ENCODE measurements around the gene ERAP2. TPM values are rescaled to one million over a fixed set of nuclear protein-coding genes. Genes with fewer than 3 reads are reported as not detected.
"Not testable (repeated sequence)": the region's sequence is repeated elsewhere in the genome, so short reads cannot be mapped to it uniquely, and the experiment has no call there.

The ERAP2 gene
- total RNA-seq, 1 donor from 2014 or later: 10.9 TPM

DNA sequence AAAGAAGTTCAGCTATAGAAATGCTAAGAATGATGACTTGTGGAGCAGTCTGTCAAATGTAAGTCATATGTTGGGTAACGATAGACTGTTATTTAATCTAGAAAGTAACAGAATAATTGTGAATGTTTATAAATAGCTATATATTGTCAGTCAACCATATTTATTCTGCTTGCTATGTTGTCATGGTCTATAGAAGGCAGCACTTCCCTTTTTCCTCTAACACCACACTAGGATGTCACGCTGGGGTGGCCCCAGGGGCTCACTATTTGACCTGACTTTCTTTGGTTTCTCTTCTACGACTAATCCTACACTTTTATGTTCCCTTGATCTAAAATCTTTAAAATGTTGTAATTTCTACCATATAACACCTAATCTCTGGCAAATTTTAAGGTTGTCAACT lies 20.5 kb downstream of the ERAP2 start:
- no peak for DNase-seq

DNA sequence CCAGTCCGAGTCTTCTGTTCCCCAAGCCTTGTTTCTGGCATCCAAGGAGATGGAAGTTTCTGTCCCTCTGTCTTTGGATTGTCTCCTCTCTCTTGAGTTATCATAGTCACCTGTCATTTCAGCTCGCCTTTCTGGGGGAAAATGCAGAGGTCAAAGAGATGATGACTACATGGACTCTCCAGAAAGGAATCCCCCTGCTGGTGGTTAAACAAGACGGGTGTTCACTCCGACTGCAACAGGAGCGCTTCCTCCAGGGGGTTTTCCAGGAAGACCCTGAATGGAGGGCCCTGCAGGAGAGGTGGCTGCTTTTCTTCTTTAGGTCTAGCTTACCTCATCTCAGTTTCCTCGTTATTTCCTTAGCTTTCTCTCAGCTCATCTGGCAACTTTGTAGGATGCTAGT lies 25.1 kb downstream of the ERAP2 start:
- DNase-seq: no peak

DNA sequence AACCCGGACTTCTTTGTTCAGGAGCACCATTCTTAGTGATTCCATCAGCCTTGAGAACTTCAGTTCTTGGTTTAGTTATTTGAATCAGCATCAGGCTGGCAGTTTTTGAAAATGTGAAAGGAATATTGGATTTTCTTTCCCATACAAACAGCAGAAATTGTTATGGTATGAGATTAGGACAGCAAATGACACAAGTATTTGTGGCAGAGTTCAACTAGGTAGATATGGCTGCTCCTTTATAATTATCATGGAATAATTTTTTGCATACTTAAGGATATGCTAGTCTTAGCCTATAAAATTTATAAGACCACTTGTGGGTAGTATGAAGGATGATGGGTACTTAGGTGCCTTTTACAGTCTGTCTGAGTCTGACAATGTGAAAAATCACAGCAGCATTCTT lies 25.5 kb downstream of the ERAP2 start:
- no peak for DNase-seq

GRCh38 chr5:96902876-96903275 lies 26.6 kb downstream of the ERAP2 start:
- DNase-seq: no peak

GRCh38 chr5:96903300-96903699 lies 27.0 kb downstream of the ERAP2 start:
- no peak for DNase-seq

- DNase-seq: no peak
Observed at GRCh38 chr5:96904054-96904931, 28.0 kb downstream of the ERAP2 start.

- no peak for DNase-seq
Observed at GRCh38 chr5:96905864-96906263, 29.6 kb downstream of the ERAP2 start.

DNA sequence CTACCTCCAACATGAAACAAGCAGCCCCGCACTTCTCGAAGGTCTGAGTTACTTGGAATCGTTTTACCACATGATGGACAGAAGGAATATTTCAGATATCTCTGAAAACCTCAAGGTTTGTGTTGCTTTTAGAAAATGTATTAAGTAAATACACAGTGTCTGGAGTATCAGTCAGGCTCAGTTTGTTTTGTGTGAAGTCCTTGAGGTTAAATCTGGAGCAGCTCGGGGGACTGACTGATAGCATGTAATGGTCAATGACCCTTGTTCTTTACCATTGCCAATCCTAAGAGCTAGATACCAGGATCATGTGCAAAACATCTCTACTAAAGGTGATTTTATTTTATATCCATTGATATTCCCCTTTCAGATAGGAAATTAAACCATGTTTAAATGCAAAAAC lies 32.7 kb downstream of the ERAP2 start:
- no peak for DNase-seq

DNA sequence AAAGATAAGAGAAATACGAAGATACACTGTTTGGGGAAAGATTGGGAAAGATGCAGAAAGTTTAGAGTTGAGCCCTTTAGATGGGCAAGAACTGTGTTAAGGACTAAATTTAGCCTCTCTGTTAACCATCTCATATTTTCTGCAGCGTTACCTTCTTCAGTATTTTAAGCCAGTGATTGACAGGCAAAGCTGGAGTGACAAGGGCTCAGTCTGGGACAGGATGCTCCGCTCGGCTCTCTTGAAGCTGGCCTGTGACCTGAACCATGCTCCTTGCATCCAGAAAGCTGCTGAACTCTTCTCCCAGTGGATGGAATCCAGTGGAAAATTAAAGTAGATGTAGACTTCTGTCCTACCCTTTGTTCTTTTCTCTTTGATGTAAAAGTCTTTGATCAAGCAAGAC lies 33.1 kb downstream of the ERAP2 start:
- no peak for DNase-seq

DNA sequence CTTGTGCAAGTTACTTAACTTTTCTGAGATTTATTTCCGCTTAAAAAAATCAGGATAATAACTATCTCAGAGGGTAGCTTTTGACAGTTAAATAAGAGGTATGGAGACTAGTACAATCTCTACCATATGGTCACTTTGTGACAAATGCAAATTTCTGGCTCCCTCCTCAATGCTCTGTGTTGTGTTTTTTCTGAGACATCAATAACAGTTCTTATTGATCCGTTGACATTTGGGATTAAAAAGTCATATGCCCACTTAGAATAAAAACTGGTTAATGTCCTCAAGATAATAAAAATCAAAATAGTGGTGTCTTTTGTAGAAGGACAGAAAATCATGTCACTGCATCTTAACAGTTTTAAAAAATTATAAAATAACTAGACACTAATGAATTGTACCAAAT lies 34.8 kb downstream of the ERAP2 start:
- DNase-seq: no peak

DNA sequence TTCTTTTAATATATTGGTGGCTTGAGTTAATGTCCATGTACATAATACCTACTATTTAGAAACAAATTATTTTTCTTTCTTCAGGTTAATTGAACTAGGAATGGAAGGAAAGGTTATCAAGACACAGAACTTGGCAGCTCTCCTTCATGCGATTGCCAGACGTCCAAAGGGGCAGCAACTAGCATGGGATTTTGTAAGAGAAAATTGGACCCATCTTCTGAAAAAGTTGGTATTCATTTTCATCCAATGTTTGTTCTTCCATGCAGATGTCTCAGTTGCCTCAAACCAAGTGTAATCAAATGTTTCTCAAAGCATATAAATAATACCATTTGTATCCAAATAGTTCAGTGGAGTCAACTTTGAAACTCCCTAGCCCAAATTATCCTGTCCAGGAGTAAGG lies 36.9 kb downstream of the ERAP2 start:
- DNase-seq: no peak

DNA sequence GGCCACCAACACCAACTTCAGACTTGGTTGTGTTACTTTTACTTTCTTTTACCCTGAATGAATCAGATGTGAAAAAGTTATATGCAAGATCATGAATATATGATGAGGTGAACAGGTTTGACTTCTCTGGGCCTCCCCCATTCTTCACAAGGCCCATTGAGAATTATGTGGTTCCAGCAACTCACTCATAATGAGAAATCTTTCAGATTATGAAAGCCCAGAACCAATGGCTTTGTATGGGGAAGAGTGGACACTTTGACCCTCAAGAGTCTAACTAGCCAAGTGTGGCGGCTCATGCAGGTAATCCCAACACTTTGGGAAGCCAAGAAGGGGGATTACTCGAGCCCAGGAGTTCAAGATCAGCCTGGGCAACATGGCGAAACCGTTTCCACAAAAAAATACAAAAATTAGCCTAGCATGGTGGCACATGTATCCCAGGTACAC lies 43.5 kb downstream of the ERAP2 start:
- DNase-seq: no peak

DNA sequence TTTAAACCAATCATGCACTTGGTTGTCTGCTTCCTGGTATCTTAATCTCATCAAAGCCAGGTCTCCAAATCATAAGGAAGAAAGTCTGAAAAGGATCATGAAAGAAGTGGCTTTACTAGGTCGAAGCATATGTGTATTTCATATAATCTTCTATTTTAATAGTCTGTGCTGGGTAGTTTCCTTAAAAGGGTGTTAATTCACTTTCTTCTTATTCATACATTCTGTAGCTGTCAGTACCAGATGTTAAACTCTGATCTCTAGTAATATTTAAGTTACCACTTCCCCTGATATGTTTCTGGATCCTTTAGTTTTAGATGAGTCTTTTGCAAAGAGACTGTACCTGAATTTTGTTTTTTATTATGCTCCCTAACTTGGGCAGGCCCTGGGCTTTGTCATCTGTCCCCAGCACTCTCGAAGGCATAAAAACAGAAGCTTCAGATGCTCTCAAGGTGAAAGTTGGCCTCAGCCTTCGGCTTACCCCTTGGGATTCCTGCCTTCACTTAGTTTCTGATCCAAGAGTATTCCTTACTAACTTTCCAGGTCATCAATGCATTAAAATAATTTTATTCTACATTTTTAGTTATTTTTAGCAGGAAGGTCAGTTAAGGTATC lies 44.5 kb downstream of the ERAP2 start:
- no peak for DNase-seq

DNA sequence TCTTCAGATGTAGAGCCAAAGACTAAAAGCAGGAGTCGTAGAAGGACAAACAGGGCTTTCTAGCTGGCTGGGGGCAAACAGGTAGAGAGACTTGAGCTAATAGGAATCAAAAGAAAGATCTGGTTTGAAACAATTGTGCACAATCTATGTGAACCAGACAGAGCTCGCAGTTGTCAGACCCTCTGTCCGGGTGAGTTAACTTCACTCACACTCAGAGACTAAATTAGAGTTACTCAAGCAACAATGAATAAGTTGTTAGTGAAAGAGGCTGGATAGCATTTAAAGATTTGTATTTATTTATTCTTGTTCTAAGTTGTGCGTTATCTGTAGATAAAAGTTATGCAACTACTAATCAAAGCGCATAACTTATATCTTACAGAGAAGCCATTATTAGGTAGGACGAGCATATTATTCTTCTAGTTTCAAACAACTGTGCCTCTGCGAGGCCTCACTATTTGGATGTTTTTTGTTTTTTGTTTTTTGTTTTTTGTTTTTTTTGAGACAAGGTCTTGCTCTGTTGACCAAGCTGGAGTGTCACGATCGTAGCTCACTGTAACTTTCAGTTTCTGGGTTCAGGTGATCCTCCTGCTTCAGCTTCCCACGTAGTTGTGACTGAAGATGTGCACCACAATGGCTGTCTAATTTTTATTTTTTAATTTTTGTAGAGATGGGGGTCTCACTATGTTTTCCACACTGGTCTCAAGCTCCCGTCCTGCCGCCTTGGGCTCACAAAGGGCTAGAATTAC lies 46.4 kb downstream of the ERAP2 start:
- DNase-seq: no peak

GRCh38 chr5:96924016-96924443 lies 47.7 kb downstream of the ERAP2 start:
- no peak for DNase-seq

- DNase-seq: no peak
Observed at GRCh38 chr5:96926276-96926675, 50.0 kb downstream of the ERAP2 start.

DNA sequence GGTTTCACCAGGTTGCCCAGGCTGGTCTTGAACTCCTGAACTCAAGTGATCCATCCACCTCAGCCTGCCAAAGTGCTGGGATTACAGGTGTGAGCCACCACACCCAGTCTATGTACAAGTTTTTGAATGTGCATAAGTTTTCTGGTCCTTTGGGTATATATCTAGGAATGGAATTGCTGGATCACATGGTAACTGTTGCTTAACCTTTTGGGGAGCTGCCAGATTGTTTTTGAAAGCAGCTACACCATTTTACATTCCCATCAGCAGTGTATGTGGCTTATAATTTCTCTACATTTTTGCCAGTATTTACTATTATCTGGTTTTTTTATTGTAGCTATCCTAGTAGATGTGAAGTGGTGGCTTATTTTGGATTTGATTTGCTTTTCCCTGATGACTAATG lies 50.7 kb downstream of the ERAP2 start:
- DNase-seq: no peak

DNA sequence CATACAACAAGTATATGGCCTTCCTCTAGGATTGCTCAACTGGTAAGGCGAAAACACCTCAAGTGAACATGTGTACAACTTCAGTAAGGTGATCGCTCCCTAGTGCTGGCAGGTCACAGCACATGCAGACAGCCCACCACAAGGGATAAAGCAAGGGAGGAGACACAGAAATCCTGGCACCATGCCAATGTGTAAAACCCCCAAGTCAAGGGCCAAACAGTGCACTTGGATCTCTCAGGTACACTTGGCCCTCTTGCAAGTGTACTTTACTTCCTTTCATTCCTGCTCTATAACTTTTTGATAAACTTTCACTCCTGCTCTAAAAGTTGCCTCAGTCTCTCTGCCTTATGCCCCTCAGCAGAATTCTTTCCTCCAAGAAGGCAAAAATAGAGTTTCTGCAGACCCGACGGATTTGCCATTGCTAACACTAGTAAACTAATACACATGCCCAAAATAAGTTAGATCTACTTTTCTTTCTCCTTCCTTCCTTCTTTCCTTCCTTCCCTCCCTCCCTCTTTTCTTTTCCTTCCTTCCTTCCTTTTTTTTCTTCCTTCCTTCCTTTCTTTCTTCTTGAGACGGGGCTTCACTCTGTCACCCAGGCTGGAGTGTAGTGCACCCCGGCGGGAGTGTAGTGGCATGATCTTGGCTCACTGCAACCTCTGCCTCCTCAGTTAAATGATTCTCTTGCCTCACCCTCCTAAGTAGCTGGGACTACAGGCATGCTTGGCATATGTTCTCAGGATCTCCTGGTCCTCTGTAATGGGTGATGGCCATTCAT lies 52.8 kb downstream of the ERAP2 start:
- DNase-seq: no peak

DNA sequence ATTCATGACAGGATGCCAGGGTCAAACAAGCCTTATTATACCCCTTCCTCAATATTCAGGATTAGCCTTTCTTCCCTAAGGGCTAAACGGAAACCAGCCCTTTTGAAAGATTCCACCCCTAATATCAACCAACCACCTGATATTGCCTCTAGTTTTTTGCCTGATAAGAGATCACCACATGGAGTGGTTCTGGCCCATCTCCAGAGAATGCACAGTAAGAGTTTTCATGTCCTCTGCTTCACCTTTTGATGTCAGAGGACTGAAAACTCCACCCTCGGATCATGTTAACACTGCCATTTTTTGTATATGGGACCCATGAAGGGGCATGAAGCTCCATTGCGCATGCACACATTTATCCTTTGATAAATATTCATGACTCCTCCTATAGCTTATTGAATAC lies 53.8 kb downstream of the ERAP2 start:
- DNase-seq: no peak

DNA sequence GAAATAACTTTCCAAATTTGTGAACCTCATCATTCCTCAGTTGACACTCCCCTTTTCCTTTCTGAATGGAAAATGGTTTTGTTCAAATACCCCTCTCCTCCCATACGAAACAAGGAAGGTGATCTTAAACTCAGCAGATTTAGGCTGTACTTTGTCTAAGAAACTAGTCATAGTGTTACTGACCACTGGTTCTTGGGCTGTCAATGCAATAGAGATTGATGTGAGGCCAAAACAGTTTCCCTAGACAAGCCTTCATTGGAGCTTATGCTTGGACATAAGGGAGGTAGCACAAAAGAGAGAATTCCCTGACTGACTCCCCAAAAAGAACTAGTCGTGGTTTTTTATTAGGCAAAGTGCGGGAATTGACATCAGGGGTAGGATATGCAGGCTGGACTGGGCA lies 54.3 kb downstream of the ERAP2 start:
- no peak for DNase-seq

DNA sequence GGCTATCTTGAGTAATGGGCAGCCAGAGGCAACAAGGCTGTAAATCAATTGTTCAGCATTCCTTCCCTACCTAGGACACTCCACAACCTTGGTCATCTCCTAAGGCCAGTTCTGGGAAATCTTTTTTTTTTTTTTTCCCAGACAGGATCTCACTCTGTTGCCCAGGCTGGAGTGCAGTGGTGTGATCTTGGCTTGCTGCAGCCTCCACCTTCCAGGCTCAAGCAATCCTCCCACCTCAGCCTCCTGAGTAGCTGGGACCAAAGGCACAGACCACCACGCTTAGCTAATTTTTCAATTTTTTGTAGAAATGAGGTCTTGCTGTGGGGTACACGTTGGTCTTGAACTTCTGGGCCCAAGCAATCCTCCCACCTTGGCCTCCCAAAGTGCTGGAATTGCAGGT lies 54.7 kb downstream of the ERAP2 start:
- DNase-seq: not testable (repeated sequence)

GRCh38 chr5:96931605-96932004 lies 55.3 kb downstream of the ERAP2 start:
- no peak for DNase-seq

Data from occipital lobe (tissue), 2 donors.